HCT116 (cell line): Measurements from ENCODE around the gene RTKN2.

Experiments used
- CTCF ChIP-seq, 3 experiments: fragments of 200-600 bp in 1 of 3; sonication (generic) in 1 of 3; IDR thresholded peaks in 2 of 3; conservative IDR thresholded peaks in 1 of 3; 2 replicates each; pipeline ENCODE4 v1.5.1; 2012 to 2017; ENCODE audit warnings: low read depth in 2 of 3, low read length in 2 of 3, antibody characterized with exemption in 1 of 3, borderline replicate concordance in 1 of 3, control low read depth in 1 of 3, mild to moderate bottlenecking in 1 of 3, mixed read lengths in 1 of 3, mixed run types in 1 of 3, moderate library complexity in 1 of 3; ENCODE audit not compliant: insufficient read depth in 1 of 3
- FOSL1 ChIP-seq: IDR thresholded peaks from 2 replicates; pipeline ENCODE4 v1.6.1; 2012; ENCODE audit warnings: low read depth
- RAD21 ChIP-seq: IDR thresholded peaks from 2 replicates; pipeline ENCODE4 v1.6.1; 2012; ENCODE audit warnings: low read depth, mild to moderate bottlenecking
- ZNF274 ChIP-seq: fragments of 200-500 bp; sonication (Bioruptor generic); IDR thresholded peaks from 2 replicates; pipeline ENCODE4 v1.6.1; 2014; ENCODE audit warnings: mild to moderate bottlenecking, low read depth, low read length, inconsistent platforms

- TF ChIP-seq ZNF274 (no peak), FOSL1 (no peak), RAD21 (no peak), CTCF (IDR thresholded peaks at IDR 0.05 in 2 of 3, conservative IDR thresholded peaks at IDR 0.05 in 1 of 3; ENCODE audit: borderline replicate concordance in 1 of 3, insufficient read depth in 1 of 3, low read depth in 2 of 3, low read length in 2 of 3) (no peak)
Measured at GRCh38 chr10:62237506-62237905, 31.1 kb downstream of the RTKN2 start.
